H1 (cell line): ENCODE measurements around the gene TBCEL.

Experiments
- BRCA1 ChIP-seq: IDR thresholded peaks from 2 replicates; pipeline ENCODE4 v1.6.1; 2012; ENCODE audit warnings: low read depth, low read length, improper control_type of control experiment
- CHD1 ChIP-seq: IDR thresholded peaks from 2 replicates; pipeline ENCODE4 v1.6.1; 2012; ENCODE audit warnings: low read depth, low read length, improper control_type of control experiment
- CREB1 ChIP-seq: IDR thresholded peaks from 2 replicates; pipeline ENCODE4 v1.6.1; 2012; ENCODE audit warnings: inconsistent platforms
- EP300 ChIP-seq, 2 experiments: IDR thresholded peaks; 1 replicate in 1 of 2; 2 replicates in 1 of 2; pipeline ENCODE4 v1.6.1; 2011 to 2012; ENCODE audit warnings: low read depth in 2 of 2, low read length in 2 of 2, mild to moderate bottlenecking in 2 of 2, borderline replicate concordance in 1 of 2, inconsistent platforms in 1 of 2, moderate library complexity in 1 of 2
- MAFK ChIP-seq: IDR thresholded peaks from 2 replicates; pipeline ENCODE4 v1.6.1; 2012; ENCODE audit warnings: low read depth, mild to moderate bottlenecking, improper control_type of control experiment, low read length
- POLR2A ChIP-seq, 2 experiments: IDR thresholded peaks; 1 replicate in 1 of 2; 2 replicates in 1 of 2; pipeline ENCODE4 v1.6.1; 2011; ENCODE audit warnings: low read depth in 2 of 2, low read length in 2 of 2, mild to moderate bottlenecking in 2 of 2; ENCODE audit errors: control extremely low read depth in 1 of 2
- POLR2AphosphoS5 ChIP-seq: IDR thresholded peaks from 2 replicates; pipeline ENCODE4 v1.6.1; 2011; ENCODE audit warnings: low read depth, low read length
- SUZ12 ChIP-seq: fragments of 200-600 bp; sonication (generic); IDR thresholded peaks from 2 replicates; pipeline ENCODE4 v1.6.1; 2012; ENCODE audit warnings: mild to moderate bottlenecking, inconsistent platforms, low read length, moderate library complexity, mixed read lengths
- TAF1 ChIP-seq: IDR thresholded peaks from 2 replicates; pipeline ENCODE4 v1.6.1; 2011; ENCODE audit warnings: mild to moderate bottlenecking, low read depth, low read length
- TF ChIP-seq, protein P1 (sequence below), 3 experiments: IDR thresholded peaks; 1 replicate in 2 of 3; 2 replicates in 1 of 3; pipeline versions ENCODE4 v1.5.1 to v1.6.1; 2011; ENCODE audit warnings: low read length in 3 of 3, mild to moderate bottlenecking in 3 of 3, inconsistent platforms in 2 of 3, low read depth in 1 of 3, moderate library complexity in 1 of 3; ENCODE audit not compliant: insufficient read depth in 1 of 3; ENCODE audit errors: control extremely low read depth in 1 of 3
- TF ChIP-seq, protein P2 (sequence below): IDR thresholded peaks from 2 replicates; pipeline ENCODE4 v1.6.1; 2012; ENCODE audit warnings: inconsistent platforms
- TF ChIP-seq, protein P3 (sequence below): IDR thresholded peaks from 2 replicates; pipeline ENCODE4 v1.6.1; 2012; ENCODE audit warnings: inconsistent platforms

DNA sequence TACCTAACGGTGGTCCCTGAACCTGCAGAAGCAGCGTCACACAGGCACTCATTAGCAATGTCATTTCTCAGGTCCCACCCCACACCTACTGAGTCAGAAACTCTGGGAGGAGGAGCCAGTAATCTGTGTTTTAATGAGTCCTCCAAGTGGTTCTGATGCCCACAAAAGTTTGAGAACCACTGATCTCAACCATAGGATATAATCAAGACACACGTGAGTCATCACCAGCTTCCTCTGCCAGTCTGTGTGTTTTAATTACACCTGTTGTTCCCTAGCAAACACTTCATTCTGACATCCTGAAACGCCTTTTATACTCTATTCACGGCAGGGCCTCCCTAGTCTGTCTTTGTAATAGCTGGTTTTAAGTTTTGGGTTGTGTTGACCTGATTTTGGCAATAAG lies 82.9 kb downstream of the TBCEL start:
- TF ChIP-seq, protein P1, sequence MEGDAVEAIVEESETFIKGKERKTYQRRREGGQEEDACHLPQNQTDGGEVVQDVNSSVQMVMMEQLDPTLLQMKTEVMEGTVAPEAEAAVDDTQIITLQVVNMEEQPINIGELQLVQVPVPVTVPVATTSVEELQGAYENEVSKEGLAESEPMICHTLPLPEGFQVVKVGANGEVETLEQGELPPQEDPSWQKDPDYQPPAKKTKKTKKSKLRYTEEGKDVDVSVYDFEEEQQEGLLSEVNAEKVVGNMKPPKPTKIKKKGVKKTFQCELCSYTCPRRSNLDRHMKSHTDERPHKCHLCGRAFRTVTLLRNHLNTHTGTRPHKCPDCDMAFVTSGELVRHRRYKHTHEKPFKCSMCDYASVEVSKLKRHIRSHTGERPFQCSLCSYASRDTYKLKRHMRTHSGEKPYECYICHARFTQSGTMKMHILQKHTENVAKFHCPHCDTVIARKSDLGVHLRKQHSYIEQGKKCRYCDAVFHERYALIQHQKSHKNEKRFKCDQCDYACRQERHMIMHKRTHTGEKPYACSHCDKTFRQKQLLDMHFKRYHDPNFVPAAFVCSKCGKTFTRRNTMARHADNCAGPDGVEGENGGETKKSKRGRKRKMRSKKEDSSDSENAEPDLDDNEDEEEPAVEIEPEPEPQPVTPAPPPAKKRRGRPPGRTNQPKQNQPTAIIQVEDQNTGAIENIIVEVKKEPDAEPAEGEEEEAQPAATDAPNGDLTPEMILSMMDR (IDR thresholded peaks at IDR 0.05; ENCODE audit: control extremely low read depth in 1 of 3, insufficient read depth in 1 of 3, low read depth in 1 of 3, low read length in 3 of 3) = no peak
- TF ChIP-seq TAF1 = no peak
- TF ChIP-seq, protein P2, sequence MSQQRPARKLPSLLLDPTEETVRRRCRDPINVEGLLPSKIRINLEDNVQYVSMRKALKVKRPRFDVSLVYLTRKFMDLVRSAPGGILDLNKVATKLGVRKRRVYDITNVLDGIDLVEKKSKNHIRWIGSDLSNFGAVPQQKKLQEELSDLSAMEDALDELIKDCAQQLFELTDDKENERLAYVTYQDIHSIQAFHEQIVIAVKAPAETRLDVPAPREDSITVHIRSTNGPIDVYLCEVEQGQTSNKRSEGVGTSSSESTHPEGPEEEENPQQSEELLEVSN = no peak
- TF ChIP-seq POLR2AphosphoS5 = no peak
- no peak for TF ChIP-seq POLR2A (IDR thresholded peaks at IDR 0.05; ENCODE audit: control extremely low read depth in 1 of 2, low read depth in 2 of 2, low read length in 2 of 2)
- no peak for TF ChIP-seq SUZ12
- no peak for TF ChIP-seq CHD1
- no peak for TF ChIP-seq EP300 (IDR thresholded peaks at IDR 0.05; ENCODE audit: borderline replicate concordance in 1 of 2, low read depth in 2 of 2, low read length in 2 of 2)
- TF ChIP-seq MAFK = no peak
- TF ChIP-seq, protein P3, sequence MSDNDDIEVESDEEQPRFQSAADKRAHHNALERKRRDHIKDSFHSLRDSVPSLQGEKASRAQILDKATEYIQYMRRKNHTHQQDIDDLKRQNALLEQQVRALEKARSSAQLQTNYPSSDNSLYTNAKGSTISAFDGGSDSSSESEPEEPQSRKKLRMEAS = no peak
- TF ChIP-seq BRCA1 = no peak
- no peak for TF ChIP-seq CREB1
